Heart left ventricle (tissue), 16 donors: Measurements from ENCODE around the gene ECHDC1. TPM values are rescaled to one million over a fixed set of nuclear protein-coding genes. Genes with fewer than 3 reads are reported as not detected.

Experiments used
- ATAC-seq, 4 donors: fragments of 200-7000 bp; cut with Tn5 transposase; one replicate each; pipeline ENCODE4 v1.9.1; 2020 to 2022; ENCODE audit warnings: moderate library complexity in 4 of 4, mild to moderate bottlenecking in 3 of 4, moderate number of reproducible peaks in 1 of 4
- DNase-seq, 5 donors: peaks; one replicate each; pipeline ENCODE4 v3.0.0-alpha.2; 2020
- H3K27ac ChIP-seq, 12 donors: fragments of 200-600 bp; sonication (generic) in 4 of 12; one replicate each; pipeline versions ENCODE4 v1.5.0 to v1.8.0; 2016 to 2022; ENCODE audit warnings: mild to moderate bottlenecking in 2 of 12
- H3K27me3 ChIP-seq, 9 donors: fragments of 200-600 bp; sonication (generic) in 2 of 9; one replicate each; pipeline versions ENCODE4 v1.5.1 to v1.8.0; 2016 to 2022; ENCODE audit warnings: mild to moderate bottlenecking in 3 of 9
- H3K36me3 ChIP-seq, 9 donors: fragments of 200-600 bp; sonication (generic) in 2 of 9; one replicate each; pipeline versions ENCODE4 v1.5.0 to v1.8.0; 2018 to 2022; ENCODE audit warnings: mild to moderate bottlenecking in 2 of 9
- H3K4me1 ChIP-seq, 12 donors: fragments of 200-600 bp; sonication (generic) in 4 of 12; one replicate each; pipeline versions ENCODE4 v1.5.0 to v1.8.0; 2016 to 2022; ENCODE audit warnings: mild to moderate bottlenecking in 3 of 12
- H3K4me3 ChIP-seq, 12 donors: fragments of 200-600 bp; sonication (generic) in 4 of 12; one replicate each; pipeline versions ENCODE4 v1.5.0 to v1.8.0; 2017 to 2022; ENCODE audit warnings: mild to moderate bottlenecking in 9 of 12, moderate library complexity in 4 of 12
- H3K9me3 ChIP-seq, 12 donors: fragments of 200-600 bp; sonication (generic) in 4 of 12; one replicate each; pipeline versions ENCODE4 v1.5.0 to v1.8.0; 2016 to 2022; ENCODE audit warnings: mild to moderate bottlenecking in 1 of 12
- CTCF ChIP-seq, 12 donors: fragments of 200-600 bp; sonication (generic) in 4 of 12; IDR thresholded peaks; one replicate each; pipeline versions ENCODE4 v1.5.0 to v1.8.0; 2018 to 2022; ENCODE audit warnings: antibody characterized with exemption in 12 of 12, mild to moderate bottlenecking in 5 of 12
- POLR2A ChIP-seq, 2 donors: fragments of 450-650 bp; IDR thresholded peaks; one replicate each; pipeline ENCODE4 v1.6.1; 2017; ENCODE audit warnings: antibody characterized with exemption in 2 of 2, mild to moderate bottlenecking in 2 of 2, moderate library complexity in 2 of 2
- WGBS, 4 donors: extraction: QIAGEN DNeasy Blood & Tissue Kit in 2 of 4; methylation state at CpG; one replicate each; pipeline versions ENCODE4 v1.1.5 to v1.1.7; 2013 to 2018; 5-methylcytosine and 5-hydroxymethylcytosine counted together
- intact Hi-C, 10 donors: fragments of 100-400 bp; cut with DNase I; formaldehyde crosslinking; loops; one replicate each; pipeline versions ENCODE4 v1.11.1 to v1.14.2; 2022
- polyA plus RNA-seq, 2 donors: library from polyadenylated mRNA; stranded (reverse); fragments of 200-250 nt; gene quantifications; one replicate each; pipeline ENCODE4 v1.2.3, GENCODE V29; 2013
- total RNA-seq, 9 donors: library from RNA; depleted of rRNA in 2 of 9; stranded (reverse); fragments of >200 nt in 2 of 9; fragmentation: NEBNext Ultra II Directional in 3 of 9; extraction: Animal tissue kit (Norgen Biotek cat#: 25700) in 3 of 9; gene quantifications; one replicate each; pipeline versions ENCODE4 v1.1.0 to v1.2.4, GENCODE V29; 2016 to 2023
- donor health status: ischemic (EF 13 %, LVEDD 7.1; RV severe dilation, severe dysfunction).
- donor health status: healthy with polysubstance abuse.
- donor health status: DM: no; HTN: yes; CAD: no.
- donor health status: DM: no; HTN: no; CAD: no.
- donor health status: ischemic (EF 25% LVEDD 6.9; RV normal size, moderate dysfunction).
- donor health status: ischemic (EF 25% LVEDD 5.7; RV mildly dilated, moderate dysfunction).
- donor health status: healthy.
- donor health status: DM: yes; HTN: yes; CAD: no.
- donor health status: ischemic (EF 35%, LVEDD 5.7; RV mildly dilated, moderate dysfunction).
- donor health status: nonischemic (EF 11% LVEDD 7.7; RV severe dilation, severe dysfunction).
- donor health status: DM: yes; HTN: yes; CAD: no.
- donor health status: PGD.
- donor health status: ischemic (EF 29% LVEDD 5.4; RV normal size, mild dysfunction).
- donor health status: nonischemic (EF 23%, LVEDD 6.1; RV moderate dilation, normal function).

ECHDC1 gene
- total and polyA plus RNA-seq, 11 donors = 24.3 to 51.3 (median 35.2) TPM

DNA sequence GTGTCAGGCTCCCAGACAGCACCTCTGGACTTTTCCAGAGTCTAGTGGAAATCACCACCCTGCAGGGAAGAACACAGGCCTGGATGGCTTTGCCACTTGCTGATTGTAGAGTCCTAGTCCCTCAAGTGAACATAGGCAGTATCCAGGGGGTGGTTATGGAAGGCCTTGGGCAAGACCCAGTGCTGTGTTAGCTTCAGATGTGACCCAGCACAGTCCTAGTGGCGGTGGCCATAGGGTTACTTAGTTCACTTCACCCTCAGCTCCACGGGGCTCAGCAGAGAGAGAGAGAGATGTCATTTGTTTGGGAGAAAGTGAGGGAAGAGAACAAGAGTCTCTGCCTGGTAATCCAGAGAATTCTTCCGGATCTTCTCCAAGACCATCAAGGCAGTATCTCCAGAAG, 39.5 kb downstream of the ECHDC1 start:
- H3K4me1 ChIP-seq = peaks cover 0 to 39% (median 13%) of the 10 kb centered on the region in 12 donors
- intact Hi-C loops = loop anchor here in 8 of 10 donors (5.0 to 10.0 kb wide), 9 partner anchors 111 to 241 kb away; no protein-coding TSS in a partner anchor
- 91 to 97% (median 93%) methylated on average over 3 of the region's 3 CpGs for WGBS, 4 donors

GRCh38 chr6:127302728-127303660, 40.4 kb downstream of the ECHDC1 start:
- ATAC-seq (peak in 2 of 4 donors; percentile 31 to 44), DNase-seq (no peak)
- 54 to 56% (median 54%) methylated on average over 6 of the region's 6 CpGs for WGBS, 4 donors

More for the DNA sequence above, 39.5 kb downstream of the ECHDC1 start:
- Histone ChIP-seq H3K36me3 (peaks cover 0 to 9% (median 0%) of the 10 kb centered on the region in 9 donors), H3K27me3 (no peaks in the 10 kb centered on the region), H3K9me3 (peaks cover 0 to 31% (median 6%) of the 10 kb centered on the region in 12 donors), H3K4me3 (no peak overlapping the region), H3K27ac (no peak overlapping the region)
- no peak for DNase-seq
- TF ChIP-seq CTCF (IDR thresholded peaks at IDR 0.05) (no peak), POLR2A (IDR thresholded peaks at IDR 0.05) (no peak)
- peak in 1 of 4 donors; percentile 48 for ATAC-seq

GRCh38 chr6:127301199-127301700, 42.2 kb downstream of the ECHDC1 start:
- DNase-seq (no peak), ATAC-seq (peak in 1 of 4 donors; percentile 12)
- intact Hi-C loops = loop anchor here in 8 of 10 donors (5.0 to 10.0 kb wide), 9 partner anchors 114 to 244 kb away; no protein-coding TSS in a partner anchor
- H3K4me3 ChIP-seq = no peak overlapping the region
- H3K4me1 ChIP-seq = peaks cover 0 to 39% (median 13%) of the 10 kb centered on the region in 12 donors
- H3K9me3 ChIP-seq = peaks cover 0 to 8% (median 0%) of the 10 kb centered on the region in 12 donors
- H3K27ac ChIP-seq = no peak overlapping the region
- H3K27me3 ChIP-seq = no peaks in the 10 kb centered on the region
- peaks cover 0 to 16% (median 5%) of the 10 kb centered on the region in 9 donors for H3K36me3 ChIP-seq
- WGBS, 4 donors = 58 to 77% (median 71%) methylated on average over 6 of the region's 6 CpGs
- no peak for TF ChIP-seq CTCF (IDR thresholded peaks at IDR 0.05)
- TF ChIP-seq POLR2A (IDR thresholded peaks at IDR 0.05) = no peak

More at GRCh38 chr6:127302728-127303660, 40.4 kb downstream of the ECHDC1 start:
- H3K4me3 ChIP-seq = no peak overlapping the region
- H3K27ac ChIP-seq = no peak overlapping the region
- peaks cover 0 to 21% (median 1%) of the 10 kb centered on the region in 12 donors for H3K9me3 ChIP-seq
- no peak for TF ChIP-seq POLR2A (IDR thresholded peaks at IDR 0.05)
- peak; percentile 46 to 82 (median 66) for TF ChIP-seq CTCF (IDR thresholded peaks at IDR 0.05)
- H3K36me3 ChIP-seq = peaks cover 0 to 11% (median 0%) of the 10 kb centered on the region in 9 donors
- H3K27me3 ChIP-seq = no peaks in the 10 kb centered on the region
- H3K4me1 ChIP-seq = peaks cover 0 to 39% (median 13%) of the 10 kb centered on the region in 12 donors
- intact Hi-C loops = loop anchor here in 8 of 10 donors (5.0 to 10.0 kb wide), 9 partner anchors 112 to 242 kb away; no protein-coding TSS in a partner anchor

- no peak overlapping the region for H3K4me3 ChIP-seq
- no peaks in the 10 kb centered on the region for H3K9me3 ChIP-seq
- H3K27me3 ChIP-seq = no peaks in the 10 kb centered on the region
- TF ChIP-seq CTCF (IDR thresholded peaks at IDR 0.05) = no peak
- no peak for TF ChIP-seq POLR2A (IDR thresholded peaks at IDR 0.05)
- intact Hi-C loops = loop anchor here in 8 of 10 donors (5.0 to 10.0 kb wide), 9 partner anchors 114 to 244 kb away; no protein-coding TSS in a partner anchor
- H3K27ac ChIP-seq = no peak overlapping the region
- H3K36me3 ChIP-seq = peaks cover 0 to 25% (median 6%) of the 10 kb centered on the region in 9 donors
- peaks cover 0 to 39% (median 13%) of the 10 kb centered on the region in 12 donors for H3K4me1 ChIP-seq
- ATAC-seq (peak in 1 of 4 donors; percentile 64), DNase-seq (no peak)
Observed at GRCh38 chr6:127300411-127300810, 43.0 kb downstream of the ECHDC1 start.
